GM18861 (cell line): ENCODE results near the gene SDHA.

Source experiments
- ATAC-seq: cut with Tn5 transposase; IDR thresholded peaks from one replicate; pipeline ENCODE4 v1.9.1; 2021; ENCODE audit not compliant: unreplicated experiment

SDHA gene

DNA sequence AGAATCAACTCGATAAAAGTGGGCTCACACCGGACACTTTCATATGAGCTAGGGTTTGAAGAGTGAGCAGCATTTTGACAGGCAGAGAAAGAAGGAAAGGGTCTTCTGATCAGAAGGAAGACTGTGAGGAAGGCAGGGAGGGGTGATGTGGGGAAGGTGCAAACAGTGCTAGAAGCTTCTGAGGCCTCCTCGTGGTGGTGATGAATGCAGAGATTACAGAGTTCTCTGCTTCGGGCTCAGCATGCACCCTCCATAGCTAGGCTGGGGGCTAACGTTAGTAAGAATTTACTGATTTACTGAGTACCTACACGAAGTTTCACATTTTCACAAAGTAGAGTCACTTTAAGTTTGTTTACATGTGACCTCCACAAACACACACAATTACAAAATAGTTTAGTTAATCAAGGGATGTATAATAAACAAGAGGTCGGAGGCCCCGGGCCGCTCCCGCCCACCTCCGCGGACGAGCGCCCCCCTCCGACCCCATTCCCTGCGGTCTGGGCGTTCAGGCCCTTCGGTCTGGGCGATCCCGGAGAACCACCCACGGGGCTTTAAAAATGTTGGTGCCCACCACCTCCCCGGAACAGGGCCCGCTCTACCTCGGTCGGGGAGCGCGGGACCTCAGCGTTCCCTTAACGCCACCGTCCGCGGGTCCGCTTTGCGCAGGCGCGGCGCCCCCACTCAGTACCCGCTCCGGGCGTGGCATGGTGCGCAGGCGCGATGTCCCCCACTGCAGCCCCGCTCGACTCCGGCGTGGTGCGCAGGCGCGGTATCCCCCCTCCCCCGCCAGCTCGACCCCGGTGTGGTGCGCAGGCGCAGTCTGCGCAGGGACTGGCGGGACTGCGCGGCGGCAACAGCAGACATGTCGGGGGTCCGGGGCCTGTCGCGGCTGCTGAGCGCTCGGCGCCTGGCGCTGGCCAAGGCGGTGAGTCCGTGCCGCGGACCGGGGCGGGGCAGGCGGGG lies at the start of gene SDHA, which contains the start of gene CCDC127:
Gene SDHA (plus strand): TSS at position 827 of the 963 bp plus-strand sequence. CDS start 36 bp downstream, at position 863.
Gene CCDC127 (minus strand): TSS at position 660 of the 963 bp plus-strand sequence. CDS start 1,304 bp downstream, outside the sequence.
- peak; percentile 56 for ATAC-seq

DNA sequence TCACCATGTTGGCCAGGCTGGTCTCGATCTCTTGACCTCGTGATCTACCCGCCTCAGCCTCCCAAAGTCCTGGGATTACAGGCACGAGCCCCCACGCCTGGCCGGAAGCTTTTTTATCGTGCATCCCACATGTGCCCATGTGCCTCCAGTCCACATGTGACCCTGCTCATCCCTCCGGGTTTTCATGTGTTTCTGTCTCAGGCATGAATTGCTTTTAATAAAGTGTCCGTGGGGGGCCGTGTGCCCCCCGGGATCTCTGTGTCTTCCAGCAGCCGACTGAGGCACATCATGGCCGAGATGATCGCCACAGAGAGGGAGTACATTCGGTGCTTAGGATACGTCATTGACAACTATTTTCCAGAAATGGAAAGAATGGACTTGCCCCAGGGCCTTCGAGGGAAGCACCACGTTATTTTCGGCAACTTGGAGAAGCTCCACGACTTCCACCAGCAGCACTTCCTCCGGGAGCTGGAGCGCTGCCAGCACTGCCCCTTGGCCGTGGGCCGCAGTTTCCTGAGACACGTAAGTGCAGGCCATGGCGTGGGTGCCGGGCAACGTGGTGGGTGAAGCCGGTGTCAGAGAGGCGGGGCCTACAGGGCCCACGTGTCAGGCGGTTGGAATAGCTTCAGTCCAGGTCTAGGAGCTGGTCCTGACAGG lies 48.9 kb upstream of the SDHA start:
- ATAC-seq = no peak

DNA sequence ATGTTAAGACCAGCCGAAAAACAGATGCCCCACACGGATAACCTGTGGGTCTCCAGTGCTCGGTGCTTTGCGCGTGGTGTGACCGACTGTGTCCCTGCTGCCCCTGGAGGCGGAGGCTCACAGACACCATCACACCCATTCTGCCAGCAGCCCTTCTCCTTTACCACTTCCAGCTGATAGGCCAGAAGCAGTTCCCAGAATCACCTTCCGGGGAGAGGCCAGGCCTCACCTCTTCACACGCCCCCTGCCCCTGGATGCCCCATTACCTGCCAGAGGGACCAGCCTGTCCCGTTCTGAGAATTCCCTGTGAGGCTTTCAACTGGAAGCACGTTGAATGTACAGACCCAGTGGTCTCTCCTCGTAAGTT lies 48.4 kb upstream of the SDHA start:
- no peak for ATAC-seq

DNA sequence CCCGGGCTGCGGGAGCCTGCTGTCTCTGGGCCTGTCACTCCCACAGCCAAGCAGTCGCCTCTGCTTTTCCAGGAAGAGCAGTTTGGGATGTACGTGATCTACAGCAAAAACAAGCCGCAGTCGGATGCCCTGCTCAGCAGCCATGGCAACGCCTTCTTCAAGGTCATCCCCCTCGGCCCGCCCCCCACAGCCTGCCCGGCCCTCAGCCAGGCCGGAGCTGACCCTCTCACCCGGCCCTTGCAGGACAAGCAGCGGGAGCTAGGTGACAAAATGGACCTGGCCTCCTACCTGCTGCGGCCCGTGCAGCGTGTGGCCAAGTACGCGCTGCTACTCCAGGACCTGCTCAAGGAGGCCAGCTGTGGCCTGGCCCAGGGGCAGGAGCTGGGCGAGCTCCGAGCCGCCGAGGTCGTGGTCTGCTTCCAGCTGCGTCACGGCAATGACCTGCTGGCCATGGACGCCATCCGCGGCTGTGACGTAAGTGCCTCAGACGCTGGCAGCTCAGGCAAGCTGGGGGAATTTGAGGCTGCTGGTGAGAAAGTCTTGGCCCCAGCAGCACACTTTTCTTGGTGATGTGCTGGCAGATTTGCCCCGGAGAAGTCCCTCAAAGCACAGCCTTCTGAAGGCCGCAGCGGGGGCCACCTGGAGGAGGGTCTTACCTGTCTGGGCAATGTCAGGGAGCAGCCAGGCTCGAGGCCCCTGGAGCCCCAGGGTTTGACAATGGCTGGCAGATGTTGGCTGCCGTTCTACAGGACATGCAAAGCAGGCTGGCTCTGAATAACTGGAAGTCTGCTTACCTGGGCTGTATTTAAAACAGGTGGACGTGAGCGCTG lies 46.9 kb upstream of the SDHA start:
- ATAC-seq = no peak

DNA sequence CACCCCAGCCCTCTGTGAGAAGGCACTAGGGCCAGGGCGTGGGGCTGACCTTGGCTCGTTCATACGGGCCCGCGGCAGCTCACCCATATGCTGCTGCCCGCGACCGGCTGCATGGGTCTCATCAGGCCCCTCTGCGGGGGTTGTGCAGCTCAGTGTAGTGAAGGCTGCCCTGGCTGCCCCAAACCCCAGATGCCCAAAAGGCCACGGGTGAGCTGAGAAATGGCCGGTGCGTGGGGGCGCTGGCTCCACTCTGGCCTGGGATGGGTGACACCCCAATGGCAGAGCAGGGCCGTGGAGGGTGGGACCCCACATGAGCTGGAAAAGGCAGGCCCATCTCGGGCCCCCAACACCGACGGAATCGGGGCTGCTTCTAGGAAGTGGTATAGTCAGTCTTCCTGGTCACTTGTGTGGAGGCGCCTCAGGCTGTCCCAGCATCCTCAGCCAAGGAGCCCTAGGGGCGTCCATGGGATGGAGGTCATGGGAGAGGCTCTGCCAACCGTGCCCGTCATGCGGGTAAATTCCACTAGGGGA lies 46.3 kb upstream of the SDHA start:
- no peak for ATAC-seq

DNA sequence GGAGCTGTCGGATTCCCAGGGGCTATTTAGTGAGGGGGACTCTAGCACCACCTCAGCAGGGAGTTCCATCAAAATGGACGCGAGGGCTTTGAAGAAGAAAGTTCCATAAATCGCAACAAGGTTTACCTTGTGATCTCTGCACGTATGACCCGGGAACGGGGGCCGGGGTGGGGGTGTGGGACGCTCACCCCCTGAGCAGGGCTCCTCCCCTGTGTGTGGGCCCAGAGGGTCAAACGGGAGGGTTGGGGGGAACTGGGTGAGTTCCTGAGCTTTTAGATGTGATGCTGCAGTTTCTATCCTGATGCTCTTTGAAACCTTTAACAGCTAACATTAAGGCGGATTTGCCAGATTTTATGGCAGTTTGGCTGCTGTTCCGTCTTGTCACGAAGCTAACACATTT lies 45.7 kb upstream of the SDHA start:
- ATAC-seq = no peak

DNA sequence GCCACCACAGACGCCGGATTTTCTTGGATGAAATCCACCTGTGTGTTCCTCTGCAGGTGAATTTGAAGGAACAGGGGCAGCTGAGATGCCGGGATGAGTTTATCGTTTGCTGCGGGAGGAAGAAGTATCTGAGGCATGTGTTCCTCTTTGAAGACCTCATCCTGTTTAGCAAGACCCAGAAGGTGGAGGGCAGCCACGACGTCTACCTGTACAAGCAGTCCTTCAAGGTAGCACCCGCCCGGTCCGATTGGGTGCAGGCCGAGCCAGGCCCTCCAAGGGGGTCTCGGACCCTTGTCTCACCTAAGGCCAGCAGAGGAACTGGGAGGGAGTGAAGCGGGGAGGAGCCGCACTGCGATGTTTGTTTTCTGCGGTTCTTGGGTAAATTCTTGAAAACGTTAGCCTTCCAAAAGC lies 45.3 kb upstream of the SDHA start:
- no peak for ATAC-seq

DNA sequence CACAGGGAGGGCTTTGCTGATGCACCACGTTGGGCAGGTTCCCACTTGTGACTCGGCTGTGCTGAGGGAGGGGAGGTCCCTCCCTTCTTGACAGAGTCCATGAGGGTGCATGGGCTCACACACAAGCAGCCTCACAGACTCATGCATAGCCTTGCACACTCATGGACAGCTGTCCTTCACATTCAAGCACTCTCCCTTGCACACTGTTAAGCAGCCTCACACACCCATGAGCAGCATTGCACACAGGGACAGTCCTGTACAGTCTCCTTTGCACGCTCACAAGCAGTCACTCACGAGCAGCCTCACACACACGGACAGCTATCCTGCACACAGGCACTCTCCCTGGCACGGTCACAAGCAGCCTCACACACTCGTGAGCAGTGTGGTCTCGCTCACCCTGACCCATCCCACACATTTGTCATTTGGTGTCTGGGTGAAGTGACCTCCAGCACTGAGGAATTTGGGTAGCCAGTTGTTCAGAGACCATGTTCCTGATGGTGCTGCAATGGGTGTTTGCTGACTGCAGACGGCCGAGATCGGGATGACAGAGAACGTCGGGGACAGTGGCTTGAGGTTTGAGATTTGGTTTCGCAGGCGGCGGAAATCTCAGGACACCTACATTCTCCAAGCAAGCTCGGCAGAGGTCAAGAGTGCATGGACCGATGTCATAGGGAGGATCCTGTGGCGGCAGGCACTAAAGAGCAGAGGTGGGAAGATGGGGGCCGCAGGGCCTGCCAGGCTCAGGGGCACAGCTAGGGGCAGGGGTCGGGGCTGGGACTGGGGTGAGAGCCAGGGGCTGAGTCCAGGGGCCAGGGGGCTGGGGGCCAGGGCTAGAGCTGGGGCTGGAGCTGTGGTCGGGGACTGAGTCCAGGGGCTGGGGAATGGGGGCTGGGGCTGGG lies 44.5 kb upstream of the SDHA start:
- ATAC-seq = no peak

DNA sequence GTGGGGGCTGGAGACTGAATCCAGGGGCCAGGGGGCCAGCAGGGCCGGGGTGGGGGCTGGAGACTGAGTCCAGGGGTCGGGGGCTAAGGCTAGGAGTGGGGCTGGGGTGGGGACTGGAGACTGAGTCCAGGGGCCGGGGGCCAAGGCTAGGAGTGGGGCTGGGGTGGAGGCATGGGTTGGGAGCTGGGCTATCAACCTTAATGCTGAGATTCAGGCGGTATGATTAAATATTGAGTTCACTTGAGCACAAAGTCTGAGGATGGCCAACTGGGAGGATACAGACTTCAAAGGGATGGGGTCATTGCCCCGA lies 43.9 kb upstream of the SDHA start:
- no peak for ATAC-seq

DNA sequence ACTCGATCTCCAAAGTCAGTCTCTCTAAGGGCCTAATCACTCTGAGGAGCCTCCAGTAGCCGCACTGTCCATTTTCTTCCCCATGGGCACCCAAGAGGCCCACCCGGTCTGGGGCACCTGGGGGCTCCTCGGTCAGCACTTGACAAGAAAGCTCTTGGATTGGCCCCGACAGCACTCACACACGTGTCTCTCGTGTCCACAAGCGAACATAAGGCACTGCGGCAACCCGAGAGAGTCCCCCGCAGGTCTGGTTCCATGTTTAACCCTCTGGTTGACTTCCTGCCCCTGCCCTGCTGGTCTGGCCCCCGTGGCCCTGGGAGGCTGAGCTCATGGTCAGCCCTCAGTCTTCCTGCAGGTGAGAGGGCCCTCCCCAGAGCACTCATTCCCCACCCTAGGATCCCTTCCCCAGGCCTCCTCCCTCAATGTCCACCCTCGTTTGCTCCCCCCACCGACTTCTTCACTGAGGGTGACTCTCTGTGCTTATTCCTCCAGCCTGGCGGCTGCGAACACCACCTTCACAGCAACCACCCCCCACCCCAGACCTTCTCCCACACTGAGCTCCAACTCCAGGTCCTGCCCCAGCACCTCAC lies 43.1 kb upstream of the SDHA start:
- ATAC-seq = no peak

DNA sequence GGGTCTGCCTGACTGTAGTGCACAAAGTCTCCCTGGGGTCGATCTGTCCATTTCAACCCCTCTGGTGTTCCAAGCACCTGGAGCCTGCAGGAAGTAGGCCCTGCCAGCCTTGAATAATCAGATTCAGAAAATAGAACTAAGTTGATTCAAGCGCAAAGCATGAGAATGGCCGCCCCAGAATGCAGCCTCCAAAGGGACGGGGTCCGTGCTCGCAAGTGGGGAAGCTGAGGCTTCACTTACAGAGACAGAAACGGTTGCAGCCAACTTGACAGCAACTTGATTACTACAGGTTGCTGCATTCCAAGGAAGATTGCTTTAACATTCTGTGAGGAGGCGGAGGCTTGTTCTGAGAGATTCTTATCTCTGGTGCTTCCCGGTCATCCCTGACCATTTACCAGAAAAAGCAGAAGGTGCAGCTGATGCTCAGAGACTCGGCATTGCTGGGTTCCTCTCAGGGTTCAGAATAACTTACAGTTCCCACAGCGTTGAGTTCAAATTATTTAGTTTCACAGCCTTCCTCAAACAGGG lies 41.8 kb upstream of the SDHA start:
- no peak for ATAC-seq

DNA sequence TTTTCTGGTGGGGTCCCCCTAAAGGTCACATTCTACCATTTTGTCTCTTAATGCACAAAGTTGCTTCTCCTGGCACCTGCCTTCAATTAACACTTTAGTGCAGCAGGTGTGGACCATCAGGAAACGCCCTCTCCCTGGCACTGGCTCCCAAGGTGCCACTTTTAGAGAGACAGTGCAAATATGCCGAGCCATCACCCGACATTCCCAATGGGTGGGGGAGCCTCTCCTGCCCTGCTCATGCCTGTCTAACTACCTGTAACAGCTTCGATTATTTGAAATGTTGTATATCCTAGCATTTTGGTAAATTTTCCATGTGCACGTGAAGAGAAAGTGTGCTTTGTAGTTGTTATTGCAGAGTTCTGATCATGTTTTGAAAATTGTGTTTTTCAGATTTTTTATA lies 40.0 kb upstream of the SDHA start:
- no peak for ATAC-seq

DNA sequence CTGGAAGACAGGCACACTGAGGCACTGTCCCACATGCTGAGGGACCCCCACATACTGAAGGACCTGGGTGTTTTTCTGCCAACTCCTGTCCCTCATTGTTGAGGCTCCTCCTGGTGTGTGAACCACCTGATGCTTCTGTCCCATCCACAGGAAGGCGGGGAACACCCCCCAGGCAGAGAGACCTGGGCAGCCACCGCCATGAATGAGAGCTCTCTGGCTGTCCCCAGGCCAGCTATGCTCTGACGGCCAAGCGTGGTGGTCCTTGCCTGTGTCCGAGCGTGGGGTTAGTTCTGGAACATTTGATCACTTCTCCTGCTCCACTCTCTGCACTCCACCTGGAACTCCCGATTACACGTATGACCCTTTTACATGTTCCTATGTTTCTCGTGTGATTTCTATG lies 38.7 kb upstream of the SDHA start:
- no peak for ATAC-seq

DNA sequence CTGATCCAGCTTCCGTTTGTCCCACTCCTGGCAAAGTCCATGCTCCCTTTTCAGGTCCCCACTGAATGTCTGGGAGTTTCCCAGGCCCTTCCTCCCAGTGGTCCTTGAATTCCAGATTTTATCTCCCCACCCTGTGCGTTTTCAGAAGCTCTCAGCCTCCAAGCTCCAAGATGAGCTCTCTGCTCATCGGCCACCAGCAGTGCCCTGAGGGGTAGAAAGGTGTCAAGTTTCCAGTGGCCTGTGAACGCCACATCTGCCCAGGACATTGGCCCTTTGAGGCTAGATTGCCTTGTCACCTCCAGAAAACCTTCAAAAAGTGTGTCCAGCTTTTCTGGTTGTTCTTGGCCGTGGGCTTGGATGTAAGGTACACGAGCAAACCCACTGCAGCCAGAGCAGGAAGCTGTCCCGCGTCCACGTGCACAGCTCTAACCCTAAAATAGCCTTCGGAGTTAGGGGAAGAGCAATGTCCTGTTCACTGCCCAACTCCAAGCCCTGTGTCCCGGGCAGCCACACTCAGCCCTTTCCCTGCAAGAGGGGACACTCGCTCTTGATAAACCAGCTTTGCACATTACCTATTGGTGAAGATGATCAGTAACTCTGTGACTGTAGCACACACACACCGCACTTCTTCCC lies 37.7 kb upstream of the SDHA start:
- ATAC-seq = no peak

DNA sequence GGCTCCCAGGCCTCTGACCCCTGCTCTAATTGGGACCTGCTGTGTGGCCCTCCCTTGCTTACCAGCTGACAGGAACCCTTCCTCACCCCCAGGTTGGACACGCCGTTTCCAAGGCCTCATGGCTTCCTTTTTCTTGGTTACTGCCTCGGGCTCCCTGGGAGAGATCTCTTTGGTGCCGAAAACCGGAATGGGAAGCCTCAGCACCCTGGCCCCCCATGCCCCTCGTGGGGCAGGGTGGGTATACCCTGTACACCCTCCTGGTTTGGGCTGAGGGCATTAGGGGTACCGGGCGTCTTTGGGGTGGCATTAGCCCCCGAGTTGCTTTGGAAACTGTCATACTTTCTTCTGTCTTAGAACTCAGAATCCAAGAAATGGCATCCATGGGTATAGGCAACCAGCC lies 37.0 kb upstream of the SDHA start:
- no peak for ATAC-seq

DNA sequence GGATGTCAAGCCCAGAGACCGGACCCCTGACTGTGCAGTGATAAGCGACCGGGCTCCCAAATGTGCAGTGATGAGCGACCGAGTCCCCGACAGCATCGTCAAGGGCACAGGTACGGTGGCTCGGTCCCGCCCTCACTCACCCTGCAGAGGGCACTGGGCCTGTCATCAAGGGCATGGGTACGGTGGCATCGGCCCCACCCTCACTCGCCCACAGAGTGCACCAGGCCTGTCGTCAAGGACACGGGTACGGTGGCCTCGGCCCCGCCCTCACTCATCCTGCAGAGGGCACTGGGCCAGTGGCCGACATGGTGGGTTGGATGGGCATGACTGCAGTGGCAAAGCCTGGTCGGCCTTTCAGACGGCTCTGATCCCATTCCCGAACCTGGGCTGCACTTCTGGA lies 36.6 kb upstream of the SDHA start:
- no peak for ATAC-seq

DNA sequence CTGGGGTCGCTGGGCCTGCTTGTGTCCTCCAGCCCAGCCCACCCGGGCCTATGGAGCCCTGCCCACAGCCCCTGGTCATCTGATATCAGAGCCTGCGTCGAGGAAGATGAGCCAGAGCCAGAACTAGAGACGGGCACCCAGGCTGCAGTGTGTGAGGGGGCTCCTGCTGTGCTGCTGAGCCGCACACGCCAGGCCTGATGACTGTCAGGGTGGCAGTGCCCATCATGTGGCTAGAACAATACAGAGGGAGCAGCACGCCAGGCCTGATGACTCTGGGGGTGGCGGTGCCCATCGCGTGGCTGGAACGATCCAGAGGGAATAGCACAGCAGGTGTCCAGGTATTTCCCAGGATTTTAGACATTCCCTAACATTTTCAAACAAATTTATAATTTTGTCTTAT lies 36.0 kb upstream of the SDHA start:
- ATAC-seq = no peak

DNA sequence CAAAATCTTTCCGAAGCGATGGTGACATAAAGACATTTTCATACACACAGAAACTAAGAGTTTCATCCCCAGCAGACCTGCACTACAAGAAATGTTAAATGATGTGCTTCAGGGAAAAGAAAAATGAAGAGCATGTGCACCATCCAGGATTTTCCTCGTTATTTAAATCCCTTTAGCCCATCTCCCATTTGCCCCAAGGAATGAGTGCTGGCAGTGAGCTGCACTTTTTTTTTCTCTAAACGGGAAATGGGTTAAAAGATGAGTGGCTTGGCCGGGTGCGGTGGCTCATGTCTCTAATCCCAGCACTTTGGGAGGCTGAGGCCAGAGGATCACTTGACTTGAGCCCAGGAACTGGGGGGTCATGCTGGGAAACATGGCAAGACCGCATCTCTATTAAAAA lies 33.6 kb upstream of the SDHA start:
- ATAC-seq = no peak
